GM10847 (cell line): Measurements from ENCODE around the gene CPNE1.

ENCODE experiments used
- POLR2A ChIP-seq: IDR thresholded peaks from 2 replicates; pipeline ENCODE4 v1.6.1; 2011; ENCODE audit not compliant: insufficient read length; ENCODE audit errors: extremely low read depth

The CPNE1 gene

GRCh38 chr20:35600176-35600992 lies 64.3 kb downstream of the CPNE1 start:
- no peak for TF ChIP-seq POLR2A

GRCh38 chr20:35599776-35600120 lies 65.0 kb downstream of the CPNE1 start:
- no peak for TF ChIP-seq POLR2A

- TF ChIP-seq POLR2A = no peak
Measured at GRCh38 chr20:35598899-35599775, 65.6 kb downstream of the CPNE1 start.

GRCh38 chr20:35598476-35598875 lies 66.2 kb downstream of the CPNE1 start:
- TF ChIP-seq POLR2A = no peak

GRCh38 chr20:35597186-35597585 lies 67.5 kb downstream of the CPNE1 start:
- no peak for TF ChIP-seq POLR2A

GRCh38 chr20:35595901-35596300 lies 68.8 kb downstream of the CPNE1 start:
- TF ChIP-seq POLR2A = no peak

GRCh38 chr20:35595456-35595855 lies 69.2 kb downstream of the CPNE1 start:
- TF ChIP-seq POLR2A = no peak

GRCh38 chr20:35592339-35592974 lies 72.2 kb downstream of the CPNE1 start:
- no peak for TF ChIP-seq POLR2A

- TF ChIP-seq POLR2A = no peak
Measured at GRCh38 chr20:35588397-35588796, 76.3 kb downstream of the CPNE1 start.

GRCh38 chr20:35587436-35587835 lies 77.3 kb downstream of the CPNE1 start:
- no peak for TF ChIP-seq POLR2A

- TF ChIP-seq POLR2A = no peak
Measured at GRCh38 chr20:35586751-35587425, 77.8 kb downstream of the CPNE1 start.

GRCh38 chr20:35583636-35584560 lies 80.8 kb downstream of the CPNE1 start:
- TF ChIP-seq POLR2A = no peak

- no peak for TF ChIP-seq POLR2A
Measured at GRCh38 chr20:35582741-35583404, 81.8 kb downstream of the CPNE1 start.

GRCh38 chr20:35582131-35582530 lies 82.6 kb downstream of the CPNE1 start:
- no peak for TF ChIP-seq POLR2A
